ENCODE data around the gene GLTPD2. TPM values are rescaled to one million over a fixed set of nuclear protein-coding genes. Genes with fewer than 3 reads are reported as not detected.
A peak's percentile ranks its signal among the peaks of the same experiment; 100 is the strongest.

GLTPD2 gene
- total RNA-seq, 4 donors from 2014 or later, result not detected

- peak; percentile 96 for ATAC-seq
- no peaks in the 10 kb centered on the region for H3K36me3 ChIP-seq
- TF ChIP-seq POLR2AphosphoS5 (IDR thresholded peaks at IDR 0.05) (peak; percentile 85), EP300 (IDR thresholded peaks at IDR 0.05) (no peak), POLR2A (IDR thresholded peaks at IDR 0.05) (peak; percentile 83 to 96), CTCF (IDR thresholded peaks at IDR 0.05) (peak in 3 of 4 experiments; percentile 88 to 93 (median 92))
- peak overlapping the region; percentile 71 to 98 (median 96) for H3K27ac ChIP-seq
- no peaks in the 10 kb centered on the region for H3K9me3 ChIP-seq
- peak overlapping the region; percentile 65 to 81 for H3K4me3 ChIP-seq
- peaks cover 12% of the 10 kb centered on the region for H3K27me3 ChIP-seq
- H3K4me1 ChIP-seq, result peaks cover 0 to 50% (median 28%) of the 10 kb centered on the region in 3 donors
- no CpG with 5 or more reads among the region's 91 CpGs for WGBS, 2 donors (ENCODE audit: low coverage in 1 of 2)
These were observed 1.4 kb downstream of the GLTPD2 start for GRCh38 chr17:4789951-4790704.

GRCh38 chr17:4790705-4791088 is 1.9 kb downstream of the GLTPD2 start:
- Histone ChIP-seq H3K36me3 (no peaks in the 10 kb centered on the region), H3K4me3 (peak overlapping the region; percentile 65 to 81), H3K9me3 (no peaks in the 10 kb centered on the region), H3K27ac (peak overlapping the region; percentile 71 to 98 (median 96)), H3K27me3 (peaks cover 6% of the 10 kb centered on the region), H3K4me1 (peaks cover 0 to 44% (median 23%) of the 10 kb centered on the region in 3 donors)
- TF ChIP-seq EP300 (IDR thresholded peaks at IDR 0.05) (no peak), POLR2AphosphoS5 (IDR thresholded peaks at IDR 0.05) (no peak), CTCF (IDR thresholded peaks at IDR 0.05) (no peak), POLR2A (IDR thresholded peaks at IDR 0.05) (no peak)
- WGBS, 2 donors (ENCODE audit: low coverage in 1 of 2), result 39 to 42% methylated on average over 6 to 7 of the region's 7 CpGs
- no peak for ATAC-seq

- H3K4me3 ChIP-seq, result no peak overlapping the region
- 94% methylated on average over 1 of the region's 1 CpG; no CpG with 5 or more reads in 1 of the 2 donors for WGBS, 2 donors (ENCODE audit: low coverage in 1 of 2)
These were observed 6.4 kb downstream of the GLTPD2 start for GRCh38 chr17:4795168-4795567.

GRCh38 chr17:4796552-4796920 is 7.8 kb downstream of the GLTPD2 start:
- Histone ChIP-seq H3K9me3 (no peaks in the 10 kb centered on the region), H3K4me3 (peak overlapping the region; percentile 64 to 78), H3K36me3 (peaks cover 0 to 27% of the 10 kb centered on the region in 2 donors), H3K27ac (peak overlapping the region; percentile 25 to 91 (median 84)), H3K27me3 (no peaks in the 10 kb centered on the region), H3K4me1 (peaks cover 0 to 17% (median 9%) of the 10 kb centered on the region in 3 donors)
- no peak for TF ChIP-seq EP300 (IDR thresholded peaks at IDR 0.05)
- TF ChIP-seq POLR2AphosphoS5 (IDR thresholded peaks at IDR 0.05), result no peak
- TF ChIP-seq CTCF (IDR thresholded peaks at IDR 0.05), result no peak
- TF ChIP-seq POLR2A (IDR thresholded peaks at IDR 0.05), result no peak
- no peak for ATAC-seq
- WGBS, 2 donors (ENCODE audit: low coverage in 1 of 2), result 0% methylated on average over 3 to 7 of the region's 7 CpGs

More at GRCh38 chr17:4795168-4795567, 6.4 kb downstream of the GLTPD2 start:
- Histone ChIP-seq H3K27ac (peak overlapping the region in 3 of 4 donors; percentile 82 to 91 (median 86)), H3K27me3 (no peaks in the 10 kb centered on the region), H3K9me3 (no peaks in the 10 kb centered on the region), H3K4me1 (peaks cover 0 to 23% (median 9%) of the 10 kb centered on the region in 3 donors), H3K36me3 (peaks cover 0 to 27% of the 10 kb centered on the region in 2 donors)
- no peak for ATAC-seq
- TF ChIP-seq EP300 (IDR thresholded peaks at IDR 0.05) (no peak), CTCF (IDR thresholded peaks at IDR 0.05) (no peak), POLR2AphosphoS5 (IDR thresholded peaks at IDR 0.05) (no peak), POLR2A (IDR thresholded peaks at IDR 0.05) (no peak)
